Measurements from ENCODE around the gene PTPRM. TPM values are rescaled to one million over a fixed set of nuclear protein-coding genes. Genes with fewer than 3 reads are reported as not detected.
A peak's percentile ranks its signal among the peaks of the same experiment; 100 is the strongest.

PTPRM gene
- polyA plus RNA-seq, 1 donor (not counting 4 experiments of a cell fraction or from before 2014, with no cell fraction given), result 54.5 TPM

DNA sequence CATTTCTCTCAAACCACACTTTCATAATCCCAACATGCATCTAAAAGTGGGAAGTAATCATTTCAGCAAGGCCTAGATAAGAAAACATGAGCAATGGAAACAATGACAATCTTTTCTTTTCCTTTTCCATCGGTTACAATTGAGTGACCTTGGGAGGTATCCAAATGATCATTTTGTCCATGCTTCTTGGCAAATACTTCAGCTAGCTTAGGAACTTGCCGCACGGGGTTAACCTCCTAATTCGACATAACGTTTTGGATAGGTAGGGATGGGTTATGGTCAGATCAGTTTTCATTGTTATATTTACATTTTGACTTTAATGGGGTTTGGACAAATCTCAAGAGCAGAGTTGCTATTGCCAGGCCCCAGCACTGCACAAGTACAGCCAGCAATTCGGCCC lies 4.6 kb upstream of the PTPRM start:
- H3K9me3 ChIP-seq (ENCODE audit: control insufficient read depth, low read depth, low read length), result no peaks in the 10 kb centered on the region
- DNase-seq (ENCODE audit: low read depth, low spot score), result no peak
- H3K9me1 ChIP-seq (ENCODE audit: control insufficient read depth, extremely low read depth, insufficient read depth, low read length), result no peaks in the 10 kb centered on the region
- H3K4me2 ChIP-seq (ENCODE audit: control insufficient read depth, extremely low read depth, insufficient read depth, low read depth, low read length), result no peak overlapping the region
- TF ChIP-seq EZH2 (IDR thresholded peaks at IDR 0.05; ENCODE audit: low read length), result no peak
- TF ChIP-seq, protein P1, sequence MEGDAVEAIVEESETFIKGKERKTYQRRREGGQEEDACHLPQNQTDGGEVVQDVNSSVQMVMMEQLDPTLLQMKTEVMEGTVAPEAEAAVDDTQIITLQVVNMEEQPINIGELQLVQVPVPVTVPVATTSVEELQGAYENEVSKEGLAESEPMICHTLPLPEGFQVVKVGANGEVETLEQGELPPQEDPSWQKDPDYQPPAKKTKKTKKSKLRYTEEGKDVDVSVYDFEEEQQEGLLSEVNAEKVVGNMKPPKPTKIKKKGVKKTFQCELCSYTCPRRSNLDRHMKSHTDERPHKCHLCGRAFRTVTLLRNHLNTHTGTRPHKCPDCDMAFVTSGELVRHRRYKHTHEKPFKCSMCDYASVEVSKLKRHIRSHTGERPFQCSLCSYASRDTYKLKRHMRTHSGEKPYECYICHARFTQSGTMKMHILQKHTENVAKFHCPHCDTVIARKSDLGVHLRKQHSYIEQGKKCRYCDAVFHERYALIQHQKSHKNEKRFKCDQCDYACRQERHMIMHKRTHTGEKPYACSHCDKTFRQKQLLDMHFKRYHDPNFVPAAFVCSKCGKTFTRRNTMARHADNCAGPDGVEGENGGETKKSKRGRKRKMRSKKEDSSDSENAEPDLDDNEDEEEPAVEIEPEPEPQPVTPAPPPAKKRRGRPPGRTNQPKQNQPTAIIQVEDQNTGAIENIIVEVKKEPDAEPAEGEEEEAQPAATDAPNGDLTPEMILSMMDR (optimal IDR thresholded peaks at IDR 0.05 in 1 of 3, IDR thresholded peaks at IDR 0.05 in 1 of 3, conservative IDR thresholded peaks at IDR 0.05 in 1 of 3; ENCODE audit: extremely low read depth in 1 of 3, insufficient read depth in 2 of 3, low read length in 3 of 3), result no peak
- no peaks in the 10 kb centered on the region for H4K20me1 ChIP-seq (ENCODE audit: control insufficient read depth, extremely low read depth, insufficient read depth, low read length)
- no peaks in the 10 kb centered on the region for H3K36me3 ChIP-seq (ENCODE audit: control insufficient read depth in 2 of 2, extremely low read depth in 1 of 2, insufficient read depth in 2 of 2, low read length in 2 of 2)
- H3K4me1 ChIP-seq (ENCODE audit: control insufficient read depth, extremely low read depth, insufficient read depth, low read length), result peaks cover 6% of the 10 kb centered on the region
- H3K9ac ChIP-seq (ENCODE audit: control insufficient read depth, extremely low read depth, insufficient read depth, low read length), result no peak overlapping the region
- no peak overlapping the region for H3K4me3 ChIP-seq (ENCODE audit: control insufficient read depth in 2 of 3, extremely low read depth in 1 of 3, insufficient read depth in 2 of 3, low read depth in 1 of 3, low read length in 3 of 3)
- H3K79me2 ChIP-seq (ENCODE audit: control insufficient read depth, insufficient read depth, low read length), result peaks cover under 1% of the 10 kb centered on the region
- no peaks in the 10 kb centered on the region for H3K27me3 ChIP-seq (ENCODE audit: control insufficient read depth, extremely low read depth, insufficient read depth, low read length)
- no peak overlapping the region for H3K27ac ChIP-seq (ENCODE audit: control insufficient read depth, insufficient read depth, low read length)
- dilution Hi-C loops (cut with MboI; ENCODE audit: extremely low pct_ligation_motif_present, low sequenced_read_pairs), result no loop called here
- H2AFZ ChIP-seq (ENCODE audit: control insufficient read depth, low read length), result no peak overlapping the region
- peak; percentile 9 for FAIRE-seq

GRCh38 chr18:7565677-7566076 lies 1.4 kb upstream of the PTPRM start:
- FAIRE-seq (no peak), DNase-seq (ENCODE audit: low read depth, low spot score) (no peak)
- no peaks in the 10 kb centered on the region for H4K20me1 ChIP-seq (ENCODE audit: control insufficient read depth, extremely low read depth, insufficient read depth, low read length)
- dilution Hi-C loops (cut with MboI; ENCODE audit: extremely low pct_ligation_motif_present, low sequenced_read_pairs), result no loop called here
- peaks cover 18% of the 10 kb centered on the region for H3K79me2 ChIP-seq (ENCODE audit: control insufficient read depth, insufficient read depth, low read length)
- no peak overlapping the region for H3K4me3 ChIP-seq (ENCODE audit: control insufficient read depth in 2 of 3, extremely low read depth in 1 of 3, insufficient read depth in 2 of 3, low read depth in 1 of 3, low read length in 3 of 3)
- TF ChIP-seq, protein P1 (optimal IDR thresholded peaks at IDR 0.05 in 1 of 3, IDR thresholded peaks at IDR 0.05 in 1 of 3, conservative IDR thresholded peaks at IDR 0.05 in 1 of 3; ENCODE audit: extremely low read depth in 1 of 3, insufficient read depth in 2 of 3, low read length in 3 of 3), result no peak
- TF ChIP-seq EZH2 (IDR thresholded peaks at IDR 0.05; ENCODE audit: low read length), result no peak
- H3K9ac ChIP-seq (ENCODE audit: control insufficient read depth, extremely low read depth, insufficient read depth, low read length), result no peak overlapping the region
- H3K4me1 ChIP-seq (ENCODE audit: control insufficient read depth, extremely low read depth, insufficient read depth, low read length), result peaks cover 10% of the 10 kb centered on the region
- no peak overlapping the region for H3K4me2 ChIP-seq (ENCODE audit: control insufficient read depth, extremely low read depth, insufficient read depth, low read depth, low read length)
- H3K27me3 ChIP-seq (ENCODE audit: control insufficient read depth, extremely low read depth, insufficient read depth, low read length), result no peaks in the 10 kb centered on the region
- no peaks in the 10 kb centered on the region for H3K9me3 ChIP-seq (ENCODE audit: control insufficient read depth, low read depth, low read length)
- H3K9me1 ChIP-seq (ENCODE audit: control insufficient read depth, extremely low read depth, insufficient read depth, low read length), result no peaks in the 10 kb centered on the region
- no peak overlapping the region for H3K27ac ChIP-seq (ENCODE audit: control insufficient read depth, insufficient read depth, low read length)
- no peaks in the 10 kb centered on the region for H3K36me3 ChIP-seq (ENCODE audit: control insufficient read depth in 2 of 2, extremely low read depth in 1 of 2, insufficient read depth in 2 of 2, low read length in 2 of 2)
- no peak overlapping the region for H2AFZ ChIP-seq (ENCODE audit: control insufficient read depth, low read length)
